ENCODE measurements around the gene SENP5.
"Not testable (repeated sequence)": the region's sequence is repeated elsewhere in the genome, so short reads cannot be mapped to it uniquely, and the experiment has no call there.

SENP5 gene

DNA sequence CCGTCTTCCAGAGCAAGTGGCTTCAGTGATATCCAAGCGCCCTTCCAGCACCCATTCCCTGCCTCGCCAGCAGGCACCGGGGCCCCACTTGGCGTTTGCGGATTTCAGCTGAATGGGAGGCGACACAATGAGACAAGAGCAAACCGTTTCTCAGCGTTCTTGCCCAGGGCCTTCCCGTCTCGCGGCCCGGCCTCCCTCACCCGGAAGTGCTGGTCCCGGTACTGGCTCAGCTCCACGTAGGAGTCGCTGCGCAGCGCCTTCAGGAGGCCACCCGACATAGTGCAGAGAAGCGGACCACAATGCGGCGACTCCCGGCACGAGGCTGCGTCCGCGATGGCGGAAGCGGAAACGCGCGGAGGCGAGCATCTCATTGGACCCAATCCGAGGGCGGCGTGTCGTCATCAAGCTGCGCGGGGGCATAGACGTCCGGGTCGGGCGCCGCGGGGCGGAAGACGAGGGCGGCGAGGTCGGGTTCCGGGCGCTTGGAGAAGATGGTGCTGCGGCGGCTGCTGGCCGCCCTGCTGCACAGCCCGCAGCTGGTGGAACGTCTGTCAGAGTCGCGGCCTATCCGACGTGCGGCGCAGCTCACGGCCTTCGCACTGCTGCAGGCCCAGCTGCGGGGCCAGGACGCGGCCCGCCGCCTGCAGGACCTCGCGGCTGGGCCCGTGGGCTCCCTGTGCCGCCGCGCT lies 74.7 kb downstream of the SENP5 start, which contains the start of gene NCBP2:
Gene NCBP2 (minus strand): TSS at position 303 of the 689 bp plus-strand sequence. CDS start 25 bp downstream, at position 278.
- in situ Hi-C loops (cut with MboI; ENCODE audit: low sequenced_read_pairs): no loop called here
- DNase-seq (ENCODE audit: low spot score in 2 of 2): peak; percentile 92 to 99
- Histone ChIP-seq H3K4me3 (peak within 1 kb of the TSS; percentile 92), H3K4me1 (peaks cover 20% of the 10 kb centered on the region), H3K36me3 (replicated peaks) (peaks cover 38% of the 10 kb centered on the region), H3K9me3 (no peaks in the 10 kb centered on the region), H3K27me3 (ENCODE audit: low read depth) (no peaks in the 10 kb centered on the region)

- H3K36me3 ChIP-seq (replicated peaks): peaks cover 33% of the 10 kb centered on the region
- H3K4me1 ChIP-seq: peaks cover 20% of the 10 kb centered on the region
- H3K4me3 ChIP-seq: peak overlapping the region; percentile 92
- peak in 1 of 2 experiments; percentile 56 for DNase-seq (ENCODE audit: low spot score in 2 of 2)
- in situ Hi-C loops (cut with MboI; ENCODE audit: low sequenced_read_pairs): no loop called here
- H3K9me3 ChIP-seq: no peaks in the 10 kb centered on the region
- no peaks in the 10 kb centered on the region for H3K27me3 ChIP-seq (ENCODE audit: low read depth)
These were observed 75.2 kb downstream of the SENP5 start for GRCh38 chr3:196942915-196943277.

- H3K4me3 ChIP-seq: peak overlapping the region; percentile 92
These were observed 76.5 kb downstream of the SENP5 start for GRCh38 chr3:196944037-196944790.

DNA sequence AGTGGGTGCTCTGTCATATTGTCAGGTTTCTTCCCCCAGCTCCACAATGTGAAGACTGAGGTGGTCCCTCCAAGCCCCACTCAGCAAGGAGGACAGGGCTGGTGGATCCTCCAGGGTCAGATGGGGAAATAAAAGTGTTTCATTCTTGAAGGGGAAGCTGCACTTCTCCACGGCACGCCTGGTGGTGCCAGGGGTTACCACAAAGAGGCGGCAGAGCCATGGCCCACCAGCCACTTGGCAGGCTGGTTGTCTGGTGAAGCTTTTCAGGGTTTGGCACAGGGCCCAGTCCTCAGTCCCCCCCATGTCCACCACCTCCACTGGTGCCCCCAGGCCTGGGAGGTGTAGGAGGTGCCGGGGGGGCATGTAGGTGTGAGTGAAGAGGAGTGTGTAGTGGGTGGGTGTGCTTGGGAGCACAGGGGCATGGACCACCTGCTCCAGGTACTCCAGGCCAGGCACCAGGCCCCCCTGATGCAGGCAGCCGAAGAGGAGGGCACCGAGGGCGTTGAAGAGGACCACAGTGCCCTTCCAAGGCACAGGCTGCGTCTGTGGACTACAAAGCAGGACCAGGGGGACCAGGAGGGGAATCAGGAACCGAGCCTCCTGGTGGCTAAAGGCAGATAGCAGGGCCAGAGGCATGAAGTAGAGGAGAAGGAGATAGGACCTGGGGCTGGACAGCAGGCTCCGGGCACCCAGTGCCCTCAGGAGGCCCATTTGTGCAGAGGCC lies 79.6 kb downstream of the SENP5 start:
- H3K4me3 ChIP-seq: no peak overlapping the region
- H3K9me3 ChIP-seq: no peaks in the 10 kb centered on the region
- in situ Hi-C loops (cut with MboI; ENCODE audit: low sequenced_read_pairs): no loop called here
- no peak for DNase-seq (ENCODE audit: low spot score in 2 of 2)
- peaks cover 13% of the 10 kb centered on the region for H3K4me1 ChIP-seq
- H3K27me3 ChIP-seq (ENCODE audit: low read depth): no peaks in the 10 kb centered on the region
- H3K36me3 ChIP-seq (replicated peaks): peaks cover 7% of the 10 kb centered on the region

More at GRCh38 chr3:196944037-196944790, 76.5 kb downstream of the SENP5 start:
- H3K4me1 ChIP-seq: peaks cover 20% of the 10 kb centered on the region
- in situ Hi-C loops (cut with MboI; ENCODE audit: low sequenced_read_pairs); H3K27me3 ChIP-seq (ENCODE audit: low read depth); H3K9me3 ChIP-seq: not testable (repeated sequence)
- peak; percentile 35 to 74 for DNase-seq (ENCODE audit: low spot score in 2 of 2)
- H3K36me3 ChIP-seq (replicated peaks): peaks cover 19% of the 10 kb centered on the region

- no peaks in the 10 kb centered on the region for H3K27me3 ChIP-seq (ENCODE audit: low read depth)
- peaks cover 7% of the 10 kb centered on the region for H3K36me3 ChIP-seq (replicated peaks)
- in situ Hi-C loops (cut with MboI; ENCODE audit: low sequenced_read_pairs): no loop called here
- DNase-seq (ENCODE audit: low spot score in 2 of 2): no peak
- peaks cover 13% of the 10 kb centered on the region for H3K4me1 ChIP-seq
- H3K9me3 ChIP-seq: no peaks in the 10 kb centered on the region
- no peak overlapping the region for H3K4me3 ChIP-seq
These were observed 80.2 kb downstream of the SENP5 start for GRCh38 chr3:196947860-196948441.

- DNase-seq (ENCODE audit: low spot score in 2 of 2): no peak
- H3K4me1 ChIP-seq: peaks cover 9% of the 10 kb centered on the region
- H3K4me3 ChIP-seq: no peak overlapping the region
- H3K9me3 ChIP-seq: no peaks in the 10 kb centered on the region
- H3K27me3 ChIP-seq (ENCODE audit: low read depth): no peaks in the 10 kb centered on the region; the same call in 1 of the 2 replicates
- H3K36me3 ChIP-seq (replicated peaks): peaks cover 7% of the 10 kb centered on the region
- in situ Hi-C loops (cut with MboI; ENCODE audit: low sequenced_read_pairs): no loop called here
These were observed 80.9 kb downstream of the SENP5 start for GRCh38 chr3:196948442-196949284.

- Histone ChIP-seq H3K9me3 (no peaks in the 10 kb centered on the region), H3K27me3 (ENCODE audit: low read depth) (no peaks in the 10 kb centered on the region; the same call in 1 of the 2 replicates), H3K4me3 (no peak overlapping the region), H3K36me3 (replicated peaks) (peaks cover 7% of the 10 kb centered on the region), H3K4me1 (peaks cover 8% of the 10 kb centered on the region)
- no peak for DNase-seq (ENCODE audit: low spot score in 2 of 2)
- in situ Hi-C loops (cut with MboI; ENCODE audit: low sequenced_read_pairs): no loop called here
These were observed 81.5 kb downstream of the SENP5 start for GRCh38 chr3:196949285-196949619.

- H3K36me3 ChIP-seq (replicated peaks): peaks cover 6% of the 10 kb centered on the region
- in situ Hi-C loops (cut with MboI; ENCODE audit: low sequenced_read_pairs): no loop called here
- H3K9me3 ChIP-seq: no peaks in the 10 kb centered on the region
- H3K4me1 ChIP-seq: peaks cover 3% of the 10 kb centered on the region; the same call in 1 of the 2 replicates
- H3K27me3 ChIP-seq (ENCODE audit: low read depth): no peaks in the 10 kb centered on the region; the same call in 1 of the 2 replicates
- no peak for DNase-seq (ENCODE audit: low spot score in 2 of 2)
- no peak overlapping the region for H3K4me3 ChIP-seq
These were observed 82.0 kb downstream of the SENP5 start for GRCh38 chr3:196949750-196950149.

DNA sequence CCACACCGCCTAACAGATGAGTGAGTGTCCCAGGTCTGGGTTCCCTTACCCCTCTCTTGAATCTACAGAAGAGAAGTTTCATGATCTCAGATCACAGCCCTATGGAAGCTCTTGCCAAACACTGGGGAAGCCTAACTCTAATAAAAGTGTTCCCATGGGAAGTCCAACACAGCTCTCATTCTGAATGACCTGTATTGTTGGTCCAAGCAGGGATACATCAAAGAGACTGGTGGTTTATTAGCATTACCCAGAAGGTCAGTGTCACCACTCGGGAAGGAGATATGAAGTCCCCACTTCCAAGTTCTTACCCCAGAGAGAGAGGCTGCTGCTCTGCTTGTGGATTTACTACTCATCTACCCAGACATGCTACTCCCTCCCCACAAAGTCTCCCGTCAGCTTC lies 83.7 kb downstream of the SENP5 start:
- Histone ChIP-seq H3K9me3 (no peaks in the 10 kb centered on the region), H3K27me3 (ENCODE audit: low read depth) (no peaks in the 10 kb centered on the region; the same call in 1 of the 2 replicates), H3K36me3 (replicated peaks) (no peaks in the 10 kb centered on the region), H3K4me1 (no peaks in the 10 kb centered on the region), H3K4me3 (no peak overlapping the region)
- in situ Hi-C loops (cut with MboI; ENCODE audit: low sequenced_read_pairs): no loop called here
- DNase-seq (ENCODE audit: low spot score in 2 of 2): no peak

DNA sequence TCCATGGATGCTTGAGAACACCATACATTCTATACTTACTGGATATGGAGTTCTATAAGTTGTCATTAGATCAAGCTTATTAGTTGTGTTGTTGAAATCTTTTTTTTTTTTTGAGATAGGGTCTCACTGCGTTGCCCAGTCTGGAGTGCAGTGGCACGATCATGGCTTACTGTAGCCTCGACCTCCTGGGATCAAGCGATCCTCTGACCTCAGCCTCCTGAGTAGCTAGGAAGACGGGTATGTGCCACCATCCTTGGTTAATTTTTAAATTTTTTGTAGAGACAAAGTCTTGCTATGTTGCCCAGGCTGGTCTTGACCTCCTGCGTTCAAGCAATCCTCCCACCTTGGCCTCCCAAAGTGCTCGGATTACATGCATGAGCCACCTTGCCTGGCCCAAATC lies 87.1 kb downstream of the SENP5 start:
- no peak overlapping the region for H3K4me3 ChIP-seq
- in situ Hi-C loops (cut with MboI; ENCODE audit: low sequenced_read_pairs): no loop called here
- H3K36me3 ChIP-seq (replicated peaks): no peaks in the 10 kb centered on the region
- H3K27me3 ChIP-seq (ENCODE audit: low read depth): no peaks in the 10 kb centered on the region; the same call in 1 of the 2 replicates
- H3K9me3 ChIP-seq: no peaks in the 10 kb centered on the region
- H3K4me1 ChIP-seq: no peaks in the 10 kb centered on the region
- DNase-seq (ENCODE audit: low spot score in 2 of 2): no peak

GRCh38 chr3:196962108-196962929 lies 94.6 kb downstream of the SENP5 start:
- DNase-seq (ENCODE audit: low spot score in 2 of 2): no peak
- H3K27me3 ChIP-seq (ENCODE audit: low read depth): no peaks in the 10 kb centered on the region

GRCh38 chr3:196962930-196963630 lies 95.4 kb downstream of the SENP5 start:
- peaks cover 2% of the 10 kb centered on the region for H3K4me1 ChIP-seq

More at GRCh38 chr3:196962108-196962929, 94.6 kb downstream of the SENP5 start:
- Histone ChIP-seq H3K9me3 (no peaks in the 10 kb centered on the region; the same call in 1 of the 2 replicates), H3K36me3 (replicated peaks) (no peaks in the 10 kb centered on the region), H3K4me1 (no peaks in the 10 kb centered on the region), H3K4me3 (no peak overlapping the region)
- in situ Hi-C loops (cut with MboI; ENCODE audit: low sequenced_read_pairs): no loop called here

More at GRCh38 chr3:196962930-196963630, 95.4 kb downstream of the SENP5 start:
- no peak for DNase-seq (ENCODE audit: low spot score in 2 of 2)
- in situ Hi-C loops (cut with MboI; ENCODE audit: low sequenced_read_pairs): no loop called here
- H3K4me3 ChIP-seq: no peak overlapping the region
- no peaks in the 10 kb centered on the region for H3K27me3 ChIP-seq (ENCODE audit: low read depth)
- H3K9me3 ChIP-seq: no peaks in the 10 kb centered on the region; the same call in 1 of the 2 replicates
- 0 out of 2 replicates have a peak, but pooled peaks cover 3% of the 10 kb centered on the region for H3K36me3 ChIP-seq (replicated peaks)

All from HAP-1 (cell line).